Thyroid gland (tissue), 4 donors: ENCODE measurements around the gene DCP1B.

Experiments used
- POLR2A ChIP-seq, 2 donors: fragments of 450-650 bp; IDR thresholded peaks; one replicate each; pipeline ENCODE4 v1.6.1; 2017; ENCODE audit warnings: antibody characterized with exemption in 2 of 2, mild to moderate bottlenecking in 2 of 2, moderate library complexity in 1 of 2
- TF ChIP-seq, protein P1 (sequence below), 6 experiments: fragments of 200-600 bp in 3 of 6; fragments of 450-650 bp in 3 of 6; sonication (generic) in 3 of 6; IDR thresholded peaks; one replicate each; pipeline ENCODE4 v1.5.1; 2016 to 2019; ENCODE audit warnings: antibody characterized with exemption in 6 of 6, mild to moderate bottlenecking in 2 of 6, inconsistent platforms in 1 of 6, moderate library complexity in 1 of 6

GRCh38 chr12:1936406-1937320 is 67.6 kb downstream of the DCP1B start:
- TF ChIP-seq, protein P1, sequence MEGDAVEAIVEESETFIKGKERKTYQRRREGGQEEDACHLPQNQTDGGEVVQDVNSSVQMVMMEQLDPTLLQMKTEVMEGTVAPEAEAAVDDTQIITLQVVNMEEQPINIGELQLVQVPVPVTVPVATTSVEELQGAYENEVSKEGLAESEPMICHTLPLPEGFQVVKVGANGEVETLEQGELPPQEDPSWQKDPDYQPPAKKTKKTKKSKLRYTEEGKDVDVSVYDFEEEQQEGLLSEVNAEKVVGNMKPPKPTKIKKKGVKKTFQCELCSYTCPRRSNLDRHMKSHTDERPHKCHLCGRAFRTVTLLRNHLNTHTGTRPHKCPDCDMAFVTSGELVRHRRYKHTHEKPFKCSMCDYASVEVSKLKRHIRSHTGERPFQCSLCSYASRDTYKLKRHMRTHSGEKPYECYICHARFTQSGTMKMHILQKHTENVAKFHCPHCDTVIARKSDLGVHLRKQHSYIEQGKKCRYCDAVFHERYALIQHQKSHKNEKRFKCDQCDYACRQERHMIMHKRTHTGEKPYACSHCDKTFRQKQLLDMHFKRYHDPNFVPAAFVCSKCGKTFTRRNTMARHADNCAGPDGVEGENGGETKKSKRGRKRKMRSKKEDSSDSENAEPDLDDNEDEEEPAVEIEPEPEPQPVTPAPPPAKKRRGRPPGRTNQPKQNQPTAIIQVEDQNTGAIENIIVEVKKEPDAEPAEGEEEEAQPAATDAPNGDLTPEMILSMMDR (IDR thresholded peaks at IDR 0.05), result no peak
- no peak for TF ChIP-seq POLR2A (IDR thresholded peaks at IDR 0.05)
